Eye (tissue), 1 donor: ENCODE results near the gene GUCY2C.
A peak's percentile ranks its signal among the peaks of the same experiment; 100 is the strongest.
"Not testable (repeated sequence)": the region's sequence is repeated elsewhere in the genome, so short reads cannot be mapped to it uniquely, and the experiment has no call there.

Source experiments
- DNase-seq: peaks from one replicate; pipeline ENCODE4 v3.0.0-alpha.2; 2015

Gene GUCY2C

DNA sequence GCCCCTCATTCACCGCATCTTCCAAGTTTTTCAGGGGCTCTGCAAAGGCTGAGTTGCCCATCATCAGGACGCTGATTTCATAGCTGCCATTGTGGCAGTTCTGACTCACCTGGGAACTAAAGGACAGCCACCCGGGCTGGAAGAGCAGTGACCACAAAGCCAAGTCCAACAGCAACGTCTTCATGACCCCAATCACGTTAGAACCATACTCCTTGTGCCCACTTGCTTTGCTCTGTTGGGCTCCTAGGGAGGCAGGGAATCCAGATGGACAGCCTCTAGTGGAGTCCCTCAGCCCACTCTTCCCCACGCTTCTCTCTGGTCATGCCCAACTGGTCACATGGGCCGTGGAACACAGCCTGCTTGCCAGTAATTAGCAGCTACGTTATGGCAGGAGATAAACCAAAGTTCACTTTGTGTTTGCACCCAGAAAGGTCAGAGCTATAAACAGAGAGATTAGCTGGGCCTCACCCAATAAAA is at the start of gene GUCY2C:
GUCY2C (minus strand) TSS at position 335 of the 477 bp plus-strand sequence; CDS start at position 184, 151 bp downstream.
- no peak for DNase-seq

DNA sequence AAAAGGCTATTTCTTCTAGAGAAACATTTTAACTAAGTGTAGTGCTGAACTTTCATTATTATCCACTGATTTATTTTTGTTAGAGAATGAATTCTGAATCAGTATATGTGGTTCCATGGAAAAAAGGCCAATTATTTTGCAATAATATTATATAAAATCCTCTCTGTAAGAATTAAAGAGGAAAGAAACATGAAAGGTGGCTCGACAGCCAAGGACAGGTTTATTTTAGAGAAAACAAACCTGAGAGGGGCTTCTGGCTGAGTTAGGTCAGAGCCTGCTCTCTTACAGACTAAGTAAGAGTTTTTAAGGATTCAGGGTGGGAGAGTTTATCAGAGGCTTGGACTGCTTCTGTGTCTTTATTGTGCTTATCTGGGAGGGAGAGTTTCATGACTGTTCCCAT is 46.7 kb upstream of the GUCY2C start:
- no peak for DNase-seq

DNA sequence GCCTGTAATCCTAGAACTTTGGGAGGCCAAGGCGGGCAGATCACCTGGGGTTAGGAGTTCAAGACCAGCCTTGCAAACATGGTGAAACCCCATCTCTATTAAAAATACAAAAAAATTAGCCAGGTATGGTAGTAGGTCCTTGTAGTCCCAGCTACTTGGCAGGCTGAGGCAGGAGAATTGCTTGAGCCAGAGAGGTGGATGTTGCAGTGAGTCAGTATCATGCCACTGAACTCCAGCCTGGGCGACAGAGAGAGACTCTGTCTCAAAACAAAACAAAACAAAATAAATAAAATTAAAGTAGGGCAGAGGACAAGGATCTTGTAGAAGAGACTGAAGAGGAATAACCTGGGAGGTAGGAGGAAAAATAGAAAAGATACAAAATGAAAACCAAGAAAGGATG is 45.5 kb upstream of the GUCY2C start:
- DNase-seq: no peak

DNA sequence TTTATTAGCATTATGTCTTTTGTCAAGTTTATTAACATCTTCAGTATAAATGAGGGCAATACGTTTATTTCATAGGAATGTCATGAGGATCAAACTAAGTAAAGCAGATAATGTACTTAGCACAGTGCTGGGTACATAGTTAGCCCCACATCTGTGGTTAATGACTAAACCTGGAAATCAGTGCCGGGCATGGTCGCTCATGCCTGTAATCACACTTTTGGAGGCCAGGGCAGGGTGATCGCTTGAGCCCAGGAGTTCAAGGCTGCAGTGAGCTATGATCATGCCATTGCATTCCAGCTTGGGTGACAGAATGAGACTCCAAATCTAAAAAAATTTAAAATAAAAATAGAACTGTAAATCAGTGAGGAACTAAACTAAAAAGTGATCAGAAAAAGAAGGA is 44.8 kb upstream of the GUCY2C start:
- no peak for DNase-seq

DNA sequence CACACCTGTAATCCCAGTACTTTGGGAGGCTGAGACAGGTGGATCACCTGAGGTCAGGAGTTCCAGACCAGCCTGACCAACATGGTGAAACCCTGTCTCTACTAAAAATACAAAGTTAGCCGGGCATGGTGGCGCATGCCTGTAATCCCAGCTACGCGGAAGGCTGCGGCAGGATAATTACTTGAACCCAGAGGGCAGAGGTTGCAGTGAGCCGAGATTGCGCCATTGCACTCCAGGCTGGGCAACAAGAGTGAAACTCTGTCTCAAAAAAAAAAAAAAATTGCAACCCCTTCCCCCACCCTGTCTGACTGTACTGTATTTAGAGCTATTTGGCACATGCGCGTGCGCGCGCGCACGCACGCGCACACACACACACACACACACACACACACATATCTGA is 40.0 kb upstream of the GUCY2C start:
- not testable (repeated sequence) for DNase-seq

DNA sequence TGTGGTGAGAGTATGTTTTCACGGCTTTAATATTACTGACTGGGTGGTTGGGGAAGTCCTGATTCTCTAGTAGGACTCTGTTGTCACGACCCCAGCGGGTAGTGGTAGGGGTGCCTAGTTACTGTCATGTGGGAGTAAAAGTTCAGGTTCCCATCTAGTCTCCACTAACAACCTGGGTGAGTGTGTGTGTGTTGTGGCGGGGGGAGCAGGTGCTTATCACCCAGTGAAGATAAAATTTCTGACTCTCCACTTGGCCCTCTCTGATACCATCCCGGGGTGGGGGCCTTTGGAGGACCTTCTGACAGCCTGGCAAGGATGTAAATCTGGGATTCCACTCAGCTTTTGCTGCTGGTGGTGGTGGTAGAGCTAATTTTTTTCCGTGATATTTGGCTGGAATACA is 35.4 kb upstream of the GUCY2C start:
- DNase-seq: no peak

DNA sequence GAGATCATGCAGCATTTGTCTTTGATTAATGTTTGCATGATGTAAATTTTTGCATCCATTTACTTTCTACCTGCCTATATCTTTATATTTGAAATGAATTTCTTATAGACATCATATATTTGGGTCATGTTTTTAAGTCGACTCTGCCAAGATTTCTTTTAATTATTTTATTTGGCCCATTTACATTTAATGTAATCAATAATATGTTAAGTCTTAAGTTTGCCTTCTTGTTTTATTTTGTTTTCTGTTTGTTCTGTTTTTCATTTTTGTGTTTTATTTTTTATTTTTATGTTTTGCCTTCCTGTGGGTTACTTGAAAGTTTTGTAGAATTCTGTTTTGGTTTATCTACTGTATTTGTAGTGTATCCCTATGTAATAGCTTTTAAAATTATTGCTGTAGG is 33.2 kb upstream of the GUCY2C start:
- no peak for DNase-seq

DNA sequence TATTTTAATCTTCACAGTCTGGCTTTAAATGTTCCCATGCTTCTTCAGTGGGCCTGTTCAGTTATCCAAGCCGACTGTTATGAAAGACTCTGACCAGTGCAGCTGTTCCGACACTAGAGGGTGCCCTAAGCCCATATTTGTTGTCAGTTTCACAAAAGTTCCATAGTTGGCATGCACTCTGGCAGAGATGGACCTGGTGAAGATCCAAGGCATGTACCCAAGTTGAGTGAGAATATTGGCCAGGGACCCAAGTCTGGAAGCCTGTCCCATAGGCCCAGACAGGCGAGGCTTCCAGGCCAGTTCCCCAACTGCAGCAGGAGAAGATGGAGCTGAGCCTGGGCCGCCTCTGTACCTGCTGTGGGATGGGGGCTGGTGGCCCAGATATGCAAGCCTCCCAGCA is 27.4 kb upstream of the GUCY2C start:
- peak; percentile 7 for DNase-seq

DNA sequence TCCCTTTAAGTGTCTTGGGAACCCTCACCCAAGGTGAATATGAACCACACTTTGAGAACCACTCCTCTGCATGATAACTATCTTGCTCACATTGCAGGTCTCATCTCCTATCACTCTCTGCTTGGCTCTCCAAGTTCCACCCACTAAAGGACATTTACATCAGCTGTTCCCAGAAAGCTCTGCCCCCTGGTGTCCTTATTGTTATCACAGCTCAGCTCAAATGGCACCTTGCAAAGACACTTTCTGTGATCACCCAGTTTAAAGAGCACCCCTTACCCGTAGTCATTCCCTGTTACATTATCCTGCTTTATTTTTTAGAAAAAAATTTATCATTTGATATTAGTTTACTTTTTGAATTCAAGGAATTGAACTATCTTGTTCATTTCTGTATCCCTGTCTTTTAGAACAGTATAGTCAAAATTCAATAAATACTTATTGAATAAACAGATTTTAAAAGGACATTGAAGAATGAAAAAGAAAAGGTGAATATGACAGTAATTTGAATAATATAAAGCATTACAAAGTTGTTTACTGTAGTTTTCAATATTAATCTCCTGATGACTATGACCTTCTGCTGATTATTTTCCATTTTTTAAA is 20.5 kb upstream of the GUCY2C start:
- peak; percentile 24 for DNase-seq

DNA sequence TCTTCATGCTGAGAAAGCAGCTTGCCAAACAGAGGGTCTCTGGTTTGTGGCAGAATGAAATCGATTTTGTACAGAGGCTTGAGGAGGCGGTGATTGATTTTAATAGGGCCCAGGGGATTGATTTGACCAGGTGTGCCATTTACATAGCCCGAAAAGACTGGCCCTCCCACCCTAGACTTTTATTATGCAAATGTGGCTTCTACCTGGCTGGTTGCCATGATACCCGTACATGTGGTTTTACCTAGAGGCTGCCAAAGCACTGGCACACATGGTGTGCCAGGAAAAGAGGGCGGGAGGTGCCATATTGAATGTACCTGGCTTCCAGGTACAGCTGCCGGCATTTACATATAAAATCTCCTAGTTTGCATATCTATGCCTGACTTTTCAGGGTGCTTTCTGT is 18.0 kb upstream of the GUCY2C start:
- no peak for DNase-seq

DNA sequence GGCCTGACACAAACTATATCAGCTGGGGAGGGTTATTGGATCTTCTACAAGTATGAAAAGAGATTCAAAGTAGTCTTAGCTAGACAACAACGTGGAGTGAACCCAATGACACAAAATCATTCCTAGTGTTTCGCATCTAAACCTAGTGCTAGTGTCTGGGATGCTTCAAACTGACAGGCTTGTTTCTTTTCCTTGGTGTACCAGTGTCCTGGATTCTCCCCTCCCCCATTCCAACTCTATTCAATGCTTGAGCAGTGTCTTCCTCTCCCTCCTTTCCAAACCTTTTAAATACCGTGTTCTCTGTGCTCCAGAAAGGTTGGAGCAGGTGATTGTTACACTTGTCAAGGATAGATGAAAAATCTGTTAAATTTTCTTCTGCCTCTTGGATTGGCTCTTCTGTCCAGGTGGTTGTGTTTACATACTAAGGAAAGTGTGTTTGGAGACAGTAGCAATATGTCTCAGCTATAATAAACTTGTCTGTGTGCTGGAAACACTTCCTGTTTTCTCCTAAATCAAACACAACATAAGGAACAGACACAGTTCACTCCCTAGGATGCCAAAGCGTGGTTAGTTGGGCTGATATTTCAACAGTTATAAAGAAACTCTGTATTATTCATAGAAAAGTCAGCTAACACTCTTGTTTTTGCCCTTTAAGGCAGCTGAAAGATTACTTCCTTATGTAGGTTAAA is 14.4 kb upstream of the GUCY2C start:
- DNase-seq: no peak

DNA sequence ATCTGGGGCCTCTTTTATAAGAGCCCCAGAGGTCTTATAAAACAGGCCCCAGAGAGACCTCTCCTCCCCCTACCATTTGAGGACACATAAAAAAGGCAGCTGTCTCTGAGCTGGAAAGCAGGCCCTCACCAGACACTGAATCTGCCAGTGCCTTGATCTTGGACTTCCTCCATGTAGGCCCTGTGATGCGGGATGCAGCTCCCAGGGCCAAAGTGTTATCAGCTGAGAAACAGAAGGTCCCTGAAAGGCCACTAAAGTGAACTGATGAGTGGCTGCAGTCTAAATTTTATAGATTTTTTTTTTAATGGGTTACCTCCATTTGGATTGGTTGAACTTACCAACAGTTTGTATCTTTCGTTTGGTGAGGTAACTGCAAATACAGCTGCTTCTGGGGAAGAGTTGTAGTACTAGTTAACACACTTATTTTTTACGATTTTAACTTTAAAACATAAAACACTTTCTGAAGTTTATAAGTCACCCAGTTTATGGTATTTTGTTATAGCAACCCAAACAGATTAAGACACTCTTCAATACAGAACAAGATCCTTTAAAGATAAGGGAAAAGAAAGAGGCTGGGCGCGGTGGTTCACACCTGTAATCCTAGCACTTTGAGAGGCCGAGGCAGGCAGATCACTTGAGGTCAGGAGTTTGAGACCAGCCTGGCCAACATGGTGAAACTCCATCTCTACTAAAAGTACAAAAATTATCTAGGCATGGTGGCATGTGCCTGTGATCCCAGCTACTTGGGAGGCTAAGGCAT is 5.6 kb upstream of the GUCY2C start:
- no peak for DNase-seq

DNA sequence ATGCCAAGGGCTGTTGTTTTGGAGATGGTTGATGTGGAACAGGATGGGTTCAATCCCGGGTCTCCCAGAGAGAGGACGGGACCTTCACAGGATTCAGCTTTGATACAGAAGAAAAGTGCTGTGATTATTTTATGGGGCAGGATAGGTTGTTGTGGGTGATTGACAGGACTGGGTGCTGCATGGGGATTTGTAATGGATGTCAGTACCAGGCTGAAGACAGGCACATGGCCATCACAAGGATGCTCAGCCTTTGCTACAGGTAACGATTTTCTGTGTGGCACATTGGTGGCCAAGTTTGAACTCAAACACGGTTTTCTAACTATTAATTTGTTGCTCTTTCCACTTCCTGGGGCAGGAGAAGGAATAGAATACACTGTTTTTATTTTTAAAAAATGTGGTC is 4.5 kb upstream of the GUCY2C start:
- no peak for DNase-seq

DNA sequence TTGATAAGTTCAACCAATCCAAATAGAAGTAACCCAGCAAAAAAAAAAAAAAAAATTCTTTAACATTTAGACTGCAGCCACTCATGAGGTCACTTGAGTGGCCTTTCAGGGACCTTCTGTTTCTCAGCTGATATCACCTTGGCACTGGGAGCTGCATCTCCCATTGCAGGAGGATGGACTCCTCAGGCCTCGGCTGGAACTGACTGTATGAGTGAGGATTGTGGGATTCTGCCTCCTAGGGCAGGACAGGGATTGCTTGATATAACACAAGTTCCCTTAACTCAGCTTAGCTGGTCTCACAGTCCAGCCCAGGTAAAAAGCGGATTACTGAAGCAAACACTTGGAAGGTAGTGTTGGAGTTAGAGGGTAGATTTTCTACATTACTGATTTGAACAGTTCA is 3.5 kb upstream of the GUCY2C start:
- DNase-seq: no peak

DNA sequence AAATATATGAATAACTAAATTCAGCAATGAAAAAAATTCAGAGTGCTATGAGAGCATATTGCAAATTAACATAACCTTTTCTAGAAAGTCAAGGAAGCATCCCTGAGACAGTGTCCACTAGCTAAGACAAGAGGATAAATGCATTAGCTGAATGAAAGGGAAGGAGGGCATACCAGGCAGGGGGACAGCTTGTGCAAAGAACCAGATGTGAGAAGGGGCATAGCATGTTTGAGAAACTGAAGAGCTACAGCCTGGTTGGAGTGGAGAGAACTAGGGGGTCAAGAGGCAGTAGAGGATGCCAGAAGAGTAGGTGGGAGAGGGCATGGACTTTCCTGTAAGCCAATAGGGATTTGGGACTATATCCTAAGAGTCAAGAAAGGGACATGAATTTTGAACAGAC is 2.2 kb upstream of the GUCY2C start:
- DNase-seq: no peak

DNA sequence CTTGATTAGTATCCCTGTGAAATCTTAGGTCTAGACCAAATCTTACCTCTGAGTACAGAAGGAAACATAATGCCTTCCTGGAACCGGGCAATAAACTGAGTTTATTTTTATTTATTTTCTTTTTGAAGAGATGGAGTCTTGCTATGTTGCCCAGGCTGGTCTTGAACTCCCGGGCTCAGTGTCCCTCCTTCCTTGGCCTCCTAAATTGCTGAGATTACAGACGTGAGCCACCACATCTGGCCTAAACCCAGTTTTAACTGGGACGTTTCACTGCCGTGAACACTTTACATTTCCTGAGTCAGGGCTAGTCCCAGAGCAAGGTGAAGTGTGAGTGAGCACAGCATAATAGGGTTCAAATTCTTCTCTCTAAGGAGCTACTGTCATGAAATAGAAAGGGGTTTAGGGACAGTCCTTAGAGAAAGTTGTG is 671 bp downstream of the GUCY2C start:
- DNase-seq: no peak

DNA sequence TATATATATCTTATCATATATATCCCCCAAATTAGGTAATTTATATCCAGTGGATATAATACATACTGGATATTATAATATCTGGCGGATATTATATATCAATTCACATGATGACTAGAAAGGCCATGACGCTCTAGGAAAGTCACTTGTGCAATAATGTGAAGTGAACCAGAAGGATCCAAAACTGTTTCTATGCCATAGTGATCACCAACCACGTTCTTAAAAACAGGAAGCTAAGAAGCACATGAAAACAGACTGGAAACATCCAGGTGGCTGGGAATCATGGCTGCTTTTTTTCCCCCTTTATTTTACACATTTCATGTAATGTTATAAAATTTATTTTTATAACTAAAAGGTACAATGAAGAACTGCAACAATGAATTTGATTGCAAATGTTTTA is 1.4 kb downstream of the GUCY2C start:
- no peak for DNase-seq

DNA sequence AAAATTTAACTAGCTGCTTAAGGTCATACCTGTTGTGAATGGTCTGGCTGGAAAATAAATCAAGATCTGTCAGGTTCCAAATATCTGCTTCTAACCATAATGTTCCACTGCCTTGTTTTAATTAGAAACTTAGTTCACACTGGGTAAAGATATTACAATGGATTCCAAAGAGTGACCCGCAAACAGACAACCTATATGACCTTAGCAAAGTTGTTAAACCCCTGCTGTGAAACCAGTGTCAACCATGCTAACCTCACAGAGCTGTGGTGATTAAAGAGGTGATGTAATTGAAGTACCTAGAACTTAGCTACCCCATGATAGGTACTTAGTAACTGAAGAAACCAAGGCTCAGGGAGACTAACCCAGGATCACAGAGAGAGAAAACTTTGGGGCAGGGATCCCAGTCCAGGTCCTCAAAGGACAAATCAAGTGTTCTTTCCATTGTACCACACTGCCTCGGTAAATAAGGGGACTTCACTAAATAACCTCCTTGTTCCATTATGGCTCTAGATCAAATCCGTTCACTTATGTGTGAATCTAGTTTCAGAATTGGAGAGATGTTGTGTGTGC is 2.2 kb downstream of the GUCY2C start:
- DNase-seq: no peak

DNA sequence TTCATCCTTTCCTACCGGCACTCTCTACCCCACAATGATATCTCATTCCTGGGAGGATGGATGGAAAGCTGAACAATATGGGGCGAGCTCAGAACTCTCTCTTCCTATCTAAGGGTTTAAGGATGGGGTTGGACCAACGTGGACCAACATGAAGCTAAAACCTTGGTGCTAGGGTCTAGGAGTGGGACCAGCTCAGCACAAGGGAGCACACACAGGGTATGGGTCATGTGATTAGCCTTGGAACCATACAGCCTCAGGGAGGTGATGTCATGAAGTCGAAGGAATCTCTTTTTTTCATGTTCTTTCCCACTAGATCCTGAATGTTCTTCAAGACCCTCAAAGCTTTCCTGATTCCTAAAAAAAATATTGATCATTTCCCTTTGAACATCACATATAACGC is 3.3 kb downstream of the GUCY2C start:
- no peak for DNase-seq

DNA sequence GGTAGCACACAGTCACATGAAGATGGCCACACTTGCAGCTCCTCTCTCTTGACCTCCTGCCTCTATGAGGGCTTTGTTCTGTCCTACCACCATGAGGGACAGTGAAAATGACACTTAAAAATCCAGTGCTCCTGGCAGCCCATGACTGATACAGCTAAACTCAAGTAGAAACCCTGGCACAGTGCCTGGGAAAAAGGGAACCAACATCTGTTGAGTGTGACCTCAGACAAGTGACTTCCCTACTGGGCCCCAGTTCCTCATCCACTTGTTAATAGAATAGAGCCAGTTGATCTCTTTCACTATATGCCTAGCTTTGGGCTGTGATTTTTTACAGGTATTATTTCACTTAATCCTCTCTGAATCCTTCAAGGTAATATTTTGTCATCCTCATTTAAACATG is 4.8 kb downstream of the GUCY2C start:
- DNase-seq: no peak

DNA sequence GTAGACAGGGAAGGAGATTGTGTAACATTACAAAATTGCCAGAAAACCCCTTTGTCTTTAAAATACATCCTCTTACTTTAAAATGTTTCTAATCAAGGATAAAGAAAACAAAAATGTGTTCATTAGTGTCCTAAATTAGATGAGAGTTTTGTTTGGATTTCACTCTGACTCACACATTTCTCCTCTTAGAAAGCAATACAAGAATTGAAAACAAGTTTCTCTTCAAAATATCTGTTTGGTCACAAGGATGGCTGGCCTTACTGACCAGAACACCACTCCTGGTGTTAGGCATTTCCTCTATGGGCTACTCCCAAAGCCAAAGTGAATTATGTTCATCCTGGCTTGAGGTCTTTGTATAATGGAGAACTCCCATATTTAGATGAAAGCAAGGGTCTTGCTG is 6.4 kb downstream of the GUCY2C start:
- no peak for DNase-seq

DNA sequence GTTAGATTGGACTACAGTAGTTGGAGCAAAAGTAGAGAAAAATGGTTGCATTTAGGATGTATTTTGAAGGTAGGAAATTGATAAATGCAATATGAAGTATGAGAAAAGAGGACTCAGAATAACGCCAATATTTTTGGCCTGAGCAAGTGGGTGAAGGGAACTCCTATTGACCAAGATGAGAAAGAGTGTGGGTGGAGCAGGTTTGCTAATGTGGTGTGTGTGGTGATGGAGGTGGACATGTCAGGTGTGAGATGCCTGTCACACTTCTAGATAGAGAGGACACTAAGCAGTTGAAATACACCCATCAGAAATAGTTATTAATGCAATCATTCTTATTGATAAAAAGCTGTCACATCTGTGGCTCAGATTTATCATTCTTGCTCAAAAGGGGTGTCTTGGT is 7.3 kb downstream of the GUCY2C start:
- DNase-seq: no peak

DNA sequence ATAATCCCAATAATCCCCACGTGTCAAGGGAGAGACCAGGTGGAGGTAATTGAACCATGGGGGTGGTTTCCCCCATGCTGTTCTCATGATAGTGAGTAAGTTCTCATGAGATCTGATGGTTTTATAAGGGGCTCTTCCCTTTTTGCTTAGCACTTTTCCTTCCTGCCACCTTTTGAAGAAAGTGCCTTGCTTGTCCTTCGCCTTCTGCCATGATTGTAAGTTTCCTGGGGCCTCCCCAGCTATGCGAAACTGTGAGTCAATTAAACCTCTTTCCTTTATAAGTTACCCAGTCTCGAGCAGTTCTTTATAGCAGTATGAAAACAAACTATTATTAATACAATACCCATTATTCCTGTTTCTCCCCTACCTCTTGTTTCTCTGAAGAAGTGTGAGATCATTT is 14.2 kb downstream of the GUCY2C start:
- not testable (repeated sequence) for DNase-seq

DNA sequence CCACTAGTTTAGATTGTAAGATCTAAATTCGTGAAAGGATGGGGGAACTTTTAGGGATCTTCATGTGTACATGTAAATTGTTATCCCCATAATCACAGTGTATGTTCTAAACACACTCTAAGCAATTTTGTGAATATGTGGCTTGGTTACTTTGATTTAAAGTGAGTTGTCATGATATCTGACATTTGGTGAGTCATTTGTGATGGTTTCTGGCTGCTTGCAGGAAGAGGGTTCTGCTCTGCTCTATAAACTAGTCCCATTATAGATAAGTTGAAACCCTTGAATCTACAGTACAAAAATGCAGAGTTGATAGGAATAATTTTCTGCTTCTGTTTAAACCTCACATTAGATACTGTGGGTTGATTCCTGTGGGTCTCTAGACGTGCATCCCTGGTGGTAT is 14.8 kb downstream of the GUCY2C start:
- DNase-seq: no peak
